ENCODE data around the gene UBN1. TPM values are rescaled to one million over a fixed set of nuclear protein-coding genes. Genes with fewer than 3 reads are reported as not detected.

Gene UBN1
- total RNA-seq, 1 experiment from 2014 or later: 33.3 TPM

DNA sequence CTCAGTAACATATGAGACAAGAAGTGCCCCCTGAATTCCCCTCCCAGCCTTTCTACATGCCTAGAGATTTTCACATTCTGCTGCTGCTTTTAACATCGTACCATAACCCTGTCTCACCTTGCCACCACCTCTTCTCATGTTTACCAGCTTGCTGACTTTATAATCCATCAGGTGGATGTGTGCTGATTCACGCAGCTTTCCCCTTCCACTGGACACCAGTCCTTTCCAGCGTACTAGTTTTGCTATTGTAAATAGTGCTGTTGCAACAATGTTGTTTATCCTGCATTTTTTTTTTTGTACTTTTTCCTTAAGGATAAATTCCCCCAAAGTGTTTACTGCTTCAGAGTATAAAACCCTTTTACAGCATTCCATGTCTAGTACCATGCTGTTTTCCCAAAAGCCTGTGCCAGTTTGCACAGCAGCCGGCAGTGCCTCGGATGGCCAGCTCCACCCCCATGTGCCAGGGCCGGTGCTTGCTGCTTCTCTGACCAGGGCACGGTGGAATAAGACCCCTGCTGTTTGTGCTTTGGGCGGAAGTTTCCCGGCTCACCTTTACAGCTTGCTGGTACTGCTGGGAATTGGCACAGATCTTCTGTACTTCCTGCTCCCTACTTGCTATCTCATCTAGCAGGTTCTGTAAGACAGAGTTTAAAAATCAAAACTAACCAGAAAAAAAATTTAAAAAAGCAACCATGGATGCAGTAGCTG, 41.3 kb downstream of the UBN1 start:
- intact Hi-C loops (cut with micrococcal nuclease): loop anchor here (10.0 kb wide), 1 partner anchor 46 kb away; the partner anchor contains the start of gene PPL
- Mint-ChIP-seq H3K27me3 (ENCODE audit: insufficient read depth, unreplicated experiment) (no peaks in the 10 kb centered on the region), H3K4me1 (ENCODE audit: insufficient read depth, unreplicated experiment) (peaks cover 7% of the 10 kb centered on the region), H3K36me3 (ENCODE audit: insufficient read depth, unreplicated experiment) (peaks cover 96% of the 10 kb centered on the region), H3K9me3 (ENCODE audit: unreplicated experiment) (no peaks in the 10 kb centered on the region), H3K4me3 (ENCODE audit: unreplicated experiment) (no peak overlapping the region), H3K27ac (ENCODE audit: low read depth, unreplicated experiment) (no peak overlapping the region)
- no TSS peak for BruUV-seq (replicated peaks)
- TF ChIP-seq CTCF (IDR thresholded peaks at IDR 0.05; ENCODE audit: unreplicated experiment): no peak
- ChIA-PET POLR2A (interaction anchor here (0.6 to 0.8 kb wide), 3 partner anchors 9 to 159 kb away, joined by 3 to 5 read pairs (median 3); partner anchors contain the start of gene SEC14L5), CTCF (interaction anchor here (0.6 to 1.4 kb wide), 3 partner anchors 13 to 42 kb away, joined by 3 to 5 read pairs (median 3); no protein-coding TSS in a partner anchor)
- DNase-seq (ENCODE audit: unreplicated experiment): no peak

DNA sequence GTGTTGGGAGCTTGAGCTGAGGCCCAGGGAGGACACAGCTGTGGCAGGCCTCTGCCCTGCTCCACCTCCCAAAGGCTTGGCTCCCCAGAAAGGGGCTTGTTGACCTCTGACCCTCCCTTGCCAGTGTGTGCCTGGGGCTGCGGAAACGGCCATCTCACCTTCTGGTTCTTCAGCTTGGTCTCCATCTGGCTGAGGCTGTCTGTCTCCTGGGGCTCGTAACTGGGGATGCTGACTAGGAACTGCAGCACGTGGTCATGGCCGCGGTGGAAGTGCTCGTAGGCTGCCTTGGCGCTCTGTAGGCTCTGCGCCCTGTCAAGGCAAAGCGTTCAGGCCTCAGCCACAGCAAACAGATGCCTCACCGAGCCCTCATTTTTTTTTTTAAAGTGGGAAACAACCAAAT, 42.7 kb downstream of the UBN1 start:
- POLR2A ChIA-PET: interaction anchor here (1.3 kb wide), 1 partner anchor 48 kb away, joined by 5 read pairs; the partner anchor contains the start of gene PPL
- TF ChIP-seq CTCF (IDR thresholded peaks at IDR 0.05; ENCODE audit: unreplicated experiment): no peak
- DNase-seq (ENCODE audit: unreplicated experiment): no peak
- Mint-ChIP-seq H3K27ac (ENCODE audit: low read depth, unreplicated experiment) (no peak overlapping the region), H3K4me3 (ENCODE audit: unreplicated experiment) (no peak overlapping the region), H3K4me1 (ENCODE audit: insufficient read depth, unreplicated experiment) (peaks cover under 1% of the 10 kb centered on the region), H3K36me3 (ENCODE audit: insufficient read depth, unreplicated experiment) (peaks cover 95% of the 10 kb centered on the region), H3K9me3 (ENCODE audit: unreplicated experiment) (no peaks in the 10 kb centered on the region), H3K27me3 (ENCODE audit: insufficient read depth, unreplicated experiment) (no peaks in the 10 kb centered on the region)
- no TSS peak for BruUV-seq (replicated peaks)
- CTCF ChIA-PET: interaction anchor here (0.6 kb wide), 1 partner anchor 137 kb away, joined by 3 read pairs; no protein-coding TSS in a partner anchor
- intact Hi-C loops (cut with micrococcal nuclease): no loop called here

GRCh38 chr16:4890686-4891085, 43.4 kb downstream of the UBN1 start:
- CTCF ChIA-PET: interaction anchor here (1.8 kb wide), 1 partner anchor 46 kb away, joined by 4 read pairs; the partner anchor contains the start of gene PPL
- POLR2A ChIA-PET: interaction anchor here (0.6 to 0.9 kb wide), 2 partner anchors 13 to 65 kb away, joined by 3 read pairs; no protein-coding TSS in a partner anchor
- Mint-ChIP-seq H3K4me3 (ENCODE audit: unreplicated experiment) (no peak overlapping the region), H3K9me3 (ENCODE audit: unreplicated experiment) (no peaks in the 10 kb centered on the region), H3K27me3 (ENCODE audit: insufficient read depth, unreplicated experiment) (no peaks in the 10 kb centered on the region), H3K36me3 (ENCODE audit: insufficient read depth, unreplicated experiment) (peaks cover 95% of the 10 kb centered on the region), H3K4me1 (ENCODE audit: insufficient read depth, unreplicated experiment) (no peaks in the 10 kb centered on the region), H3K27ac (ENCODE audit: low read depth, unreplicated experiment) (no peak overlapping the region)
- no peak for TF ChIP-seq CTCF (IDR thresholded peaks at IDR 0.05; ENCODE audit: unreplicated experiment)
- DNase-seq (ENCODE audit: unreplicated experiment): no peak
- intact Hi-C loops (cut with micrococcal nuclease): no loop called here
- BruUV-seq (replicated peaks): no TSS peak

DNA sequence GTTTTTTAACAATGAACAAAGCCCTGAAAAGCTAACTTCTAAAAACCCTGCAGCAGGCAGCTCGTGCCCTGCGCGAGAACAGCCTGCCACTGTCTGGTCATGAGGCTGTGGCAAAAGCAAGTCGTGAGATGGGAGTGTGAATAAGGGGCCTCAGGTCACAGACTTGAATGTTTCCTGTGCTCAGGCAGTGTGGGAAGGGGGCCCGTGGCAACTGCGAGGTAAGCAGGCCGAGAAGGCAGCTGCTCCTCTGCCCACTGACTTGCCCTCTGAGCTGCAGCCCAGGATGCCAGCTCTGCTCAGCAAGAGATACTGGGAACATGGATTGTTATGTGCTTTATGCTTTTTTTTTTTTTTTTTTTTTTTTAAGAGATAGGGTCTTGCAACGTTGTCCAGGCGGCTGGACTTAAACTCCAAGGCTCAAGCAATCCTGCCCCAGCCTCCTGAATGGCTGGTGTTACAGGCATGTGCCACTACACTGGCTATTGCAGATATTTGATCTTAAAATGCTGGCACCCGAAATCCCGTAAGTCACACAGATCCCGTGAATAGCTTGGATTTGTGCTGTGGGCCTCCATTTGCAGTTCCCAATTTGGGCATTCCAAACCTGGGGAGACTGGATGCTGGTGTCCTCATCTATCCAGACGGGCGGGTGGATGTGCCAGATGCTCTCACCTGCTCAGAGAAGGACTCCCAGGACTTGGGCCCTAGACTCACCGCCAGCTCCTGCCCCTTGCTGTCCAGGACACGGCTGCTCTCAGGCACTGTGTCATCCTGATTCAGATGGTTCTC, 44.0 kb downstream of the UBN1 start:
- Mint-ChIP-seq H3K27ac (ENCODE audit: low read depth, unreplicated experiment) (no peak overlapping the region), H3K9me3 (ENCODE audit: unreplicated experiment) (no peaks in the 10 kb centered on the region), H3K36me3 (ENCODE audit: insufficient read depth, unreplicated experiment) (peaks cover 95% of the 10 kb centered on the region), H3K4me3 (ENCODE audit: unreplicated experiment) (no peak overlapping the region), H3K27me3 (ENCODE audit: insufficient read depth, unreplicated experiment) (no peaks in the 10 kb centered on the region), H3K4me1 (ENCODE audit: insufficient read depth, unreplicated experiment) (no peaks in the 10 kb centered on the region)
- intact Hi-C loops (cut with micrococcal nuclease): no loop called here
- no peak for DNase-seq (ENCODE audit: unreplicated experiment)
- no TSS peak for BruUV-seq (replicated peaks)
- ChIA-PET CTCF (interaction anchor here (0.7 to 1.8 kb wide), 2 partner anchors 45 to 48 kb away, joined by 4 read pairs; partner anchors contain the start of gene PPL), POLR2A (interaction anchor here (0.6 to 1.0 kb wide), 4 partner anchors 12 to 64 kb away, joined by 3 to 4 read pairs (median 3); partner anchors contain the start of gene GLYR1)
- no peak for TF ChIP-seq CTCF (IDR thresholded peaks at IDR 0.05; ENCODE audit: unreplicated experiment)

Data from MCF 10A (cell line).